Measurements from ENCODE around the gene MYH9.
A peak's percentile ranks its signal among the peaks of the same experiment; 100 is the strongest.
"Not testable (repeated sequence)": the region's sequence is repeated elsewhere in the genome, so short reads cannot be mapped to it uniquely, and the experiment has no call there.

Gene MYH9

GRCh38 chr22:36417281-36417686, 29.5 kb upstream of the MYH9 start:
- H3K9ac ChIP-seq: peak overlapping the region in 9 of 11 experiments; percentile 26 to 76 (median 70); a peak in 18 of 22 replicates
- H3K4me1 ChIP-seq: peaks cover 48 to 98% (median 91%) of the 10 kb centered on the region in 10 experiments
- peak overlapping the region in 10 of 11 experiments; percentile 45 to 98 (median 86); a peak in 21 of 22 replicates for H3K27ac ChIP-seq
- no peaks in the 10 kb centered on the region for H3K27me3 ChIP-seq
- H3K4me3 ChIP-seq: peak overlapping the region in 1 of 10 experiments; percentile 21; a peak in 1 of 20 replicates
- H3K4me2 ChIP-seq: peak overlapping the region; percentile 66 to 87 (median 76)
- no peaks in the 10 kb centered on the region for H3K9me3 ChIP-seq (replicated peaks in 1 of 11)
- TF ChIP-seq Cebpa-rat (IDR thresholded peaks at IDR 0.05): no peak
- no peaks in the 10 kb centered on the region for H3K36me3 ChIP-seq
- no peaks in the 10 kb centered on the region for H4K20me1 ChIP-seq

GRCh38 chr22:36415415-36416168, 27.8 kb upstream of the MYH9 start:
- peak overlapping the region; percentile 66 to 87 (median 76) for H3K4me2 ChIP-seq
- H3K4me3 ChIP-seq: peak overlapping the region in 2 of 10 experiments; percentile 29 to 32; a peak in 3 of 20 replicates
- TF ChIP-seq Cebpa-rat (IDR thresholded peaks at IDR 0.05): peak in 2 of 11 experiments; percentile 44 to 90; a peak in 3 of 22 replicates
- no peaks in the 10 kb centered on the region for H3K9me3 ChIP-seq (replicated peaks in 1 of 11)
- H3K27ac ChIP-seq: peak overlapping the region in 10 of 11 experiments; percentile 4 to 98 (median 86); a peak in 19 of 22 replicates
- H3K36me3 ChIP-seq: no peaks in the 10 kb centered on the region
- peaks cover 47 to 95% (median 89%) of the 10 kb centered on the region in 10 experiments for H3K4me1 ChIP-seq
- no peaks in the 10 kb centered on the region for H4K20me1 ChIP-seq
- H3K9ac ChIP-seq: peak overlapping the region in 9 of 11 experiments; percentile 22 to 76 (median 70); a peak in 17 of 22 replicates
- no peaks in the 10 kb centered on the region for H3K27me3 ChIP-seq

GRCh38 chr22:36413022-36413775, 25.4 kb upstream of the MYH9 start:
- Histone ChIP-seq H3K4me2 (peak overlapping the region in 10 of 11 experiments; percentile 21 to 77 (median 50); a peak in 17 of 22 replicates), H3K36me3 (no peaks in the 10 kb centered on the region), H3K27ac (peak overlapping the region in 9 of 11 experiments; percentile 25 to 98 (median 72); a peak in 17 of 22 replicates), H3K27me3 (no peaks in the 10 kb centered on the region), H4K20me1 (no peaks in the 10 kb centered on the region), H3K9ac (peak overlapping the region in 7 of 11 experiments; percentile 16 to 32 (median 28); a peak in 7 of 22 replicates), H3K9me3 (replicated peaks in 1 of 11) (no peaks in the 10 kb centered on the region), H3K4me3 (no peak overlapping the region), H3K4me1 (peaks cover 48 to 97% (median 91%) of the 10 kb centered on the region in 10 experiments)
- TF ChIP-seq Cebpa-rat (IDR thresholded peaks at IDR 0.05): no peak

- Histone ChIP-seq H3K4me1 (peaks cover 48 to 98% (median 92%) of the 10 kb centered on the region in 10 experiments), H3K9ac (peak overlapping the region in 8 of 11 experiments; percentile 6 to 81 (median 25); a peak in 8 of 22 replicates), H3K4me3 (no peak overlapping the region), H3K27ac (peak overlapping the region in 8 of 11 experiments; percentile 93 to 99 (median 98); a peak in 17 of 22 replicates), H3K9me3 (replicated peaks in 1 of 11) (no peaks in the 10 kb centered on the region), H3K27me3 (no peaks in the 10 kb centered on the region), H4K20me1 (no peaks in the 10 kb centered on the region), H3K36me3 (no peaks in the 10 kb centered on the region), H3K4me2 (peak overlapping the region in 9 of 11 experiments; percentile 4 to 90 (median 41); a peak in 8 of 22 replicates)
- no peak for TF ChIP-seq Cebpa-rat (IDR thresholded peaks at IDR 0.05)
Observed at GRCh38 chr22:36411589-36412258, 24.0 kb upstream of the MYH9 start.

GRCh38 chr22:36409911-36410756, 22.4 kb upstream of the MYH9 start:
- Histone ChIP-seq H3K4me3 (peak overlapping the region in 1 of 10 experiments; percentile 9; a peak in 1 of 20 replicates), H3K4me1 (peaks cover 49 to 98% (median 90%) of the 10 kb centered on the region in 10 experiments), H3K27me3 (no peaks in the 10 kb centered on the region), H3K27ac (peak overlapping the region in 10 of 11 experiments; percentile 45 to 99 (median 97); a peak in 21 of 22 replicates), H4K20me1 (no peaks in the 10 kb centered on the region), H3K9me3 (replicated peaks in 1 of 11) (no peaks in the 10 kb centered on the region), H3K36me3 (no peaks in the 10 kb centered on the region), H3K9ac (peak overlapping the region; percentile 15 to 89 (median 69); a peak in 19 of 22 replicates), H3K4me2 (peak overlapping the region; percentile 56 to 90 (median 75))
- no peak for TF ChIP-seq Cebpa-rat (IDR thresholded peaks at IDR 0.05)

- H3K9ac ChIP-seq: peak overlapping the region in 9 of 11 experiments; percentile 15 to 89 (median 81); a peak in 12 of 22 replicates
- not testable (repeated sequence) for H3K9me3 ChIP-seq (replicated peaks in 1 of 11); H3K27me3 ChIP-seq; H3K36me3 ChIP-seq; H4K20me1 ChIP-seq; H3K4me3 ChIP-seq
- peak overlapping the region in 9 of 11 experiments; percentile 92 to 99 (median 97); a peak in 18 of 22 replicates for H3K27ac ChIP-seq
- peak overlapping the region; percentile 56 to 90 (median 75) for H3K4me2 ChIP-seq
- H3K4me1 ChIP-seq: peaks cover 55 to 98% (median 90%) of the 10 kb centered on the region in 10 experiments
Observed at GRCh38 chr22:36409554-36409910, 21.8 kb upstream of the MYH9 start.

GRCh38 chr22:36409056-36409455, 21.3 kb upstream of the MYH9 start:
- Histone ChIP-seq H3K4me1 (peaks cover 60 to 98% (median 90%) of the 10 kb centered on the region in 10 experiments), H3K4me2 (peak overlapping the region in 10 of 11 experiments; percentile 54 to 90 (median 75); a peak in 19 of 22 replicates), H3K36me3 (no peaks in the 10 kb centered on the region), H3K27me3 (no peaks in the 10 kb centered on the region), H3K9me3 (replicated peaks in 1 of 11) (no peaks in the 10 kb centered on the region), H3K27ac (peak overlapping the region in 9 of 11 experiments; percentile 92 to 99 (median 97); a peak in 18 of 22 replicates), H4K20me1 (no peaks in the 10 kb centered on the region), H3K9ac (peak overlapping the region in 9 of 11 experiments; percentile 32 to 89 (median 86); a peak in 15 of 22 replicates), H3K4me3 (no peak overlapping the region)
- no peak for TF ChIP-seq Cebpa-rat (IDR thresholded peaks at IDR 0.05)

Data from BLaER1 treated with 17β-estradiol and CSF1 and Interleukin-3, amounts not matched to agents 10 nM and 100 nM (cell line).